SK-N-SH (cell line): ENCODE measurements around the gene JOSD1. TPM values are rescaled to one million over a fixed set of nuclear protein-coding genes. Genes with fewer than 3 reads are reported as not detected.
A peak's percentile ranks its signal among the peaks of the same experiment; 100 is the strongest.

ENCODE experiments used
- CTCF ChIA-PET: fragments of 300-600, 350-600 bp; formaldehyde crosslinking; extraction: SDS; loops from one replicate; lab custom pipeline; 2021; lab: Yijun Ruan, JAX
- POLR2A ChIA-PET: fragments of 350-600 bp; sonication (Branson Sonifier 250); formaldehyde crosslinking; extraction: SDS; loops from one replicate; lab custom pipeline; 2020; ENCODE audit warnings: antibody characterized with exemption, inconsistent platforms; lab: Yijun Ruan, JAX
- DNase-seq: peaks from one replicate; pipeline ENCODE4 v3.0.0; 2012
- H2AFZ ChIP-seq: fragments of 200-600 bp; sonication (generic); 2 replicates; pipeline ENCODE4 v1.8.1; 2016; ENCODE audit warnings: antibody characterized with exemption, mild to moderate bottlenecking, low read depth
- H3F3A ChIP-seq: fragments of 200-600 bp; sonication (generic); replicated peaks from 2 replicates; pipeline ENCODE3; 2016; ENCODE audit warnings: antibody characterized with exemption, mild to moderate bottlenecking; ENCODE audit not compliant: insufficient read depth
- H3K27ac ChIP-seq, 2 experiments: fragments of 200-500 bp in 1 of 2; fragments of 200-600 bp in 1 of 2; sonication (Bioruptor generic) in 1 of 2; sonication (generic), shearing (Covaris generic) in 1 of 2; 2 replicates each; pipeline versions ENCODE4 v1.5.1 to v1.6.1; 2014 to 2016; ENCODE audit warnings: low read depth in 2 of 2, inconsistent platforms in 1 of 2, low read length in 1 of 2, mild to moderate bottlenecking in 1 of 2, mixed read lengths in 1 of 2
- H3K27me3 ChIP-seq: fragments of 200-600 bp; sonication (generic), shearing (Covaris generic); 2 replicates; pipeline ENCODE4 v1.6.1; 2016; ENCODE audit warnings: mixed run types; ENCODE audit not compliant: insufficient read depth
- H3K36me3 ChIP-seq, 2 experiments: fragments of 200-500 bp in 1 of 2; fragments of 200-600 bp in 1 of 2; sonication (Bioruptor generic) in 1 of 2; sonication (generic) in 1 of 2; replicated peaks in 1 of 2; 2 replicates each; pipeline versions ENCODE3 to v1.5.1; 2014 to 2016; ENCODE audit warnings: low read length in 1 of 2, mild to moderate bottlenecking in 1 of 2; ENCODE audit not compliant: insufficient read depth in 2 of 2, control insufficient read depth in 1 of 2
- H3K4me1 ChIP-seq, 2 experiments: fragments of 200-500 bp in 1 of 2; fragments of 200-600 bp in 1 of 2; sonication (Bioruptor generic) in 1 of 2; sonication (generic), shearing (Covaris generic) in 1 of 2; 2 replicates each; pipeline versions ENCODE4 v1.5.1 to v1.6.1; 2014 to 2016; ENCODE audit warnings: low read depth in 1 of 2, low read length in 1 of 2, mixed run types in 1 of 2; ENCODE audit not compliant: insufficient read depth in 2 of 2, control insufficient read depth in 1 of 2
- H3K4me2 ChIP-seq: fragments of 200-600 bp; sonication (generic), shearing (Covaris generic); 2 replicates; pipeline ENCODE4 v1.6.1; 2017; ENCODE audit warnings: mixed run types
- H3K4me3 ChIP-seq, 2 experiments: fragments of 200-500 bp in 1 of 2; fragments of 200-600 bp in 1 of 2; sonication (Bioruptor generic) in 1 of 2; sonication (generic), shearing (Covaris generic) in 1 of 2; 2 replicates each; pipeline versions ENCODE4 v1.5.1 to v1.8.1; 2014 to 2016; ENCODE audit warnings: low read depth in 2 of 2, inconsistent platforms in 1 of 2, low read length in 1 of 2, mild to moderate bottlenecking in 1 of 2, mixed read lengths in 1 of 2, moderate library complexity in 1 of 2
- H3K79me2 ChIP-seq: fragments of 200-600 bp; sonication (generic); 2 replicates; pipeline ENCODE4 v1.8.1; 2017; ENCODE audit warnings: mild to moderate bottlenecking; ENCODE audit not compliant: insufficient read depth
- H3K9ac ChIP-seq: fragments of 200-600 bp; sonication (generic); 2 replicates; pipeline ENCODE4 v1.6.1; 2017; ENCODE audit warnings: mixed run types
- H3K9me2 ChIP-seq: fragments of 200-600 bp; sonication (generic); 2 replicates; pipeline ENCODE4 v1.6.1; 2017; ENCODE audit warnings: mixed run types
- H3K9me3 ChIP-seq: fragments of 200-600 bp; sonication (generic); 2 replicates; pipeline ENCODE4 v1.6.1; 2017; ENCODE audit warnings: mixed run types, mild to moderate bottlenecking, moderate library complexity
- H4K20me1 ChIP-seq: fragments of 200-600 bp; sonication (generic); 2 replicates; pipeline ENCODE4 v1.6.1; 2017; ENCODE audit warnings: mild to moderate bottlenecking, mixed run types; ENCODE audit not compliant: insufficient read depth
- CHD2 ChIP-seq: fragments of 150-350 bp; IDR thresholded peaks from 2 replicates; pipeline ENCODE4 v1.6.1; 2018; ENCODE audit warnings: low read length; ENCODE audit not compliant: partially characterized antibody
- ELF1 ChIP-seq: IDR thresholded peaks from 2 replicates; pipeline ENCODE4 v1.4.0; 2012
- EP300 ChIP-seq, 2 experiments: IDR thresholded peaks; 2 replicates each; pipeline versions ENCODE4 v1.4.0 to v1.6.1; 2012; ENCODE audit warnings: borderline replicate concordance in 1 of 2, low read depth in 1 of 2, low read length in 1 of 2
- FOSL2 ChIP-seq: IDR thresholded peaks from 2 replicates; pipeline ENCODE4 v1.4.0; 2012; ENCODE audit warnings: low read depth, mild to moderate bottlenecking, moderate library complexity, borderline replicate concordance
- FOXM1 ChIP-seq: IDR thresholded peaks from 2 replicates; pipeline ENCODE4 v1.4.0; 2012; ENCODE audit warnings: low read depth, mild to moderate bottlenecking
- IRF3 ChIP-seq: fragments of 150-350 bp; IDR thresholded peaks from 2 replicates; pipeline ENCODE4 v1.6.1; 2016; ENCODE audit warnings: mild to moderate bottlenecking, low read depth, low read length
- MEF2A ChIP-seq: IDR thresholded peaks from 2 replicates; pipeline ENCODE4 v1.4.0; 2012; ENCODE audit warnings: low read depth, borderline replicate concordance
- NRF1 ChIP-seq: IDR thresholded peaks from 2 replicates; pipeline ENCODE4 v1.6.1; 2012; ENCODE audit warnings: low read depth, mild to moderate bottlenecking, low read length
- PBX3 ChIP-seq: IDR thresholded peaks from 2 replicates; pipeline ENCODE4; 2012
- POLR2AphosphoS5 ChIP-seq: IDR thresholded peaks from 2 replicates; pipeline ENCODE4 v1.6.1; 2012; ENCODE audit warnings: low read depth, low read length
- RAD21 ChIP-seq: IDR thresholded peaks from 2 replicates; pipeline ENCODE4 v1.6.1; 2012; ENCODE audit warnings: mild to moderate bottlenecking, low read length
- RFX5 ChIP-seq: IDR thresholded peaks from 2 replicates; pipeline ENCODE4 v1.6.1; 2012; ENCODE audit warnings: mild to moderate bottlenecking, improper control_type of control experiment, low read length
- SIN3A ChIP-seq: IDR thresholded peaks from 2 replicates; pipeline ENCODE4 v1.6.1; 2012; ENCODE audit warnings: low read depth, mild to moderate bottlenecking, low read length, moderate library complexity, borderline replicate concordance
- TAF1 ChIP-seq: IDR thresholded peaks from 2 replicates; pipeline ENCODE4 v1.6.1; 2012; ENCODE audit warnings: low read depth, mild to moderate bottlenecking, low read length, moderate library complexity, borderline replicate concordance
- TEAD4 ChIP-seq: IDR thresholded peaks from 2 replicates; pipeline ENCODE4 v1.4.0; 2012; ENCODE audit warnings: mild to moderate bottlenecking, borderline replicate concordance; ENCODE audit not compliant: insufficient read depth
- USF1 ChIP-seq: IDR thresholded peaks from 2 replicates; pipeline ENCODE4 v1.4.0; 2012; ENCODE audit warnings: low read depth, borderline replicate concordance
- ZBTB33 ChIP-seq: IDR thresholded peaks from 2 replicates; pipeline ENCODE4 v1.4.0; 2012; ENCODE audit warnings: low read depth, borderline replicate concordance
- WGBS: methylation state at CpG from one replicate; pipeline ENCODE4 v1.1.6; 2017; ENCODE audit warnings: low lambda C conversion rate; 5-methylcytosine and 5-hydroxymethylcytosine counted together
- polyA plus RNA-seq, 3 experiments: library from polyadenylated mRNA; depleted of rRNA; stranded (reverse); fragments of >200 nt; gene quantifications; 2 replicates each; pipeline ENCODE4 v1.2.3, GENCODE V29; 2012

The JOSD1 gene
- polyA plus RNA-seq, 1 of the 3 experiments (the other 2 are of a cell fraction), result 17.8 TPM

- TF ChIP-seq CHD2, result peak; percentile 69
Observed at GRCh38 chr22:38705235-38706100, 4.7 kb upstream of the JOSD1 start, which contains the start of gene GTPBP1 (continued).

- H3K9me2 ChIP-seq, result no peaks in the 10 kb centered on the region
- no peaks in the 10 kb centered on the region for H3K36me3 ChIP-seq
- peak overlapping the region; percentile 52 to 79 for H3K27ac ChIP-seq
- H3F3A ChIP-seq, result no peaks in the 10 kb centered on the region
- H3K9me3 ChIP-seq, result no peaks in the 10 kb centered on the region
- peak overlapping the region; percentile 74 for H2AFZ ChIP-seq
- H3K4me2 ChIP-seq, result peak overlapping the region; percentile 74; the same call in 1 of the 2 replicates
- POLR2A ChIA-PET, result no interaction called here
- H3K4me1 ChIP-seq, result peaks cover 0 to 8% of the 10 kb centered on the region in 2 experiments; a peak in 2 of 4 replicates
- CTCF ChIA-PET, result no interaction called here
- peak overlapping the region; percentile 36 to 51 for H3K4me3 ChIP-seq
- H4K20me1 ChIP-seq, result peaks cover 17% of the 10 kb centered on the region; the same call in 1 of the 2 replicates
- no peak for DNase-seq
- peak overlapping the region; percentile 14; the same call in 1 of the 2 replicates for H3K9ac ChIP-seq
- peaks cover 42% of the 10 kb centered on the region for H3K79me2 ChIP-seq
- H3K27me3 ChIP-seq, result no peaks in the 10 kb centered on the region
- WGBS, result 27% methylated on average over 10 of the region's 10 CpGs
- TF ChIP-seq PBX3 (no peak), RFX5 (no peak), ZBTB33 (no peak), ELF1 (no peak), RAD21 (no peak), SIN3A (no peak), FOSL2 (no peak), FOXM1 (no peak), USF1 (no peak), NRF1 (no peak), TAF1 (no peak), MEF2A (no peak), POLR2AphosphoS5 (no peak), EP300 (IDR thresholded peaks at IDR 0.05; ENCODE audit: borderline replicate concordance in 1 of 2, low read depth in 1 of 2, low read length in 1 of 2) (no peak), TEAD4 (no peak), IRF3 (no peak)
Observed at GRCh38 chr22:38704654-38705234, 4.0 kb upstream of the JOSD1 start.
